Activated T-cell treated with anti-CD3 and anti-CD28 coated beads, Interleukin-2, amount 50 U/mL, for 24 hours (primary cell): ENCODE results near the gene KASH5.

Experiments
- DNase-seq: peaks from one replicate; pipeline ENCODE4 v3.0.0-alpha.2; 2020
- H3K27ac Mint-ChIP-seq: 2 replicates; pipeline ENCODE4 v1.8.0; 2020; ENCODE audit warnings: mild to moderate bottlenecking, mixed read lengths
- H3K27me3 Mint-ChIP-seq: 2 replicates; pipeline ENCODE4 v1.8.0; 2020; ENCODE audit warnings: mixed read lengths
- H3K36me3 Mint-ChIP-seq: 2 replicates; pipeline ENCODE4 v1.8.0; 2020; ENCODE audit warnings: low read depth, mixed read lengths
- H3K4me1 Mint-ChIP-seq: 2 replicates; pipeline ENCODE4 v1.8.0; 2020; ENCODE audit warnings: low read depth, mixed read lengths
- H3K4me3 Mint-ChIP-seq: 2 replicates; pipeline ENCODE4 v1.8.0; 2020; ENCODE audit warnings: mild to moderate bottlenecking, moderate library complexity, mixed read lengths
- H3K9me3 Mint-ChIP-seq: 2 replicates; pipeline ENCODE4 v1.8.0; 2020; ENCODE audit warnings: mixed read lengths

Gene KASH5

GRCh38 chr19:49374665-49375434 lies 13.2 kb upstream of the KASH5 start:
- Mint-ChIP-seq H3K4me1 (no peaks in the 10 kb centered on the region), H3K36me3 (no peaks in the 10 kb centered on the region), H3K27me3 (peaks cover 2% of the 10 kb centered on the region), H3K4me3 (no peak overlapping the region), H3K9me3 (no peaks in the 10 kb centered on the region), H3K27ac (no peak overlapping the region)
- DNase-seq: no peak

- DNase-seq: no peak
- Mint-ChIP-seq H3K4me1 (no peaks in the 10 kb centered on the region), H3K36me3 (no peaks in the 10 kb centered on the region), H3K27me3 (no peaks in the 10 kb centered on the region), H3K9me3 (no peaks in the 10 kb centered on the region), H3K27ac (no peak overlapping the region), H3K4me3 (no peak overlapping the region)
Measured at GRCh38 chr19:49378512-49378911, 9.5 kb upstream of the KASH5 start.

GRCh38 chr19:49380391-49380790 lies 7.7 kb upstream of the KASH5 start:
- Mint-ChIP-seq H3K4me1 (no peaks in the 10 kb centered on the region), H3K4me3 (no peak overlapping the region), H3K27ac (no peak overlapping the region), H3K27me3 (no peaks in the 10 kb centered on the region), H3K36me3 (no peaks in the 10 kb centered on the region), H3K9me3 (no peaks in the 10 kb centered on the region)
- DNase-seq: no peak

GRCh38 chr19:49382639-49383038 lies 5.4 kb upstream of the KASH5 start:
- no peak overlapping the region for H3K4me3 Mint-ChIP-seq
- no peak overlapping the region for H3K27ac Mint-ChIP-seq
- no peaks in the 10 kb centered on the region for H3K27me3 Mint-ChIP-seq
- no peak for DNase-seq
- H3K9me3 Mint-ChIP-seq: no peaks in the 10 kb centered on the region
- H3K36me3 Mint-ChIP-seq: no peaks in the 10 kb centered on the region
- H3K4me1 Mint-ChIP-seq: peaks cover 3% of the 10 kb centered on the region

- no peaks in the 10 kb centered on the region for H3K36me3 Mint-ChIP-seq
- no peak overlapping the region for H3K27ac Mint-ChIP-seq
- no peaks in the 10 kb centered on the region for H3K27me3 Mint-ChIP-seq
- H3K9me3 Mint-ChIP-seq: no peaks in the 10 kb centered on the region
- peaks cover 8% of the 10 kb centered on the region for H3K4me1 Mint-ChIP-seq
- DNase-seq: no peak
- no peak overlapping the region for H3K4me3 Mint-ChIP-seq
Measured at GRCh38 chr19:49383599-49383998, 4.5 kb upstream of the KASH5 start.

GRCh38 chr19:49389406-49389805 lies 1.4 kb downstream of the KASH5 start:
- H3K27ac Mint-ChIP-seq: no peak overlapping the region
- H3K4me1 Mint-ChIP-seq: peaks cover 16% of the 10 kb centered on the region

GRCh38 chr19:49390131-49390928 lies 2.3 kb downstream of the KASH5 start:
- no peak for DNase-seq
- H3K4me3 Mint-ChIP-seq: no peak overlapping the region
- H3K27me3 Mint-ChIP-seq: no peaks in the 10 kb centered on the region
- no peak overlapping the region for H3K27ac Mint-ChIP-seq
- H3K4me1 Mint-ChIP-seq: peaks cover 16% of the 10 kb centered on the region
- H3K36me3 Mint-ChIP-seq: no peaks in the 10 kb centered on the region
- no peaks in the 10 kb centered on the region for H3K9me3 Mint-ChIP-seq

More at GRCh38 chr19:49389406-49389805, 1.4 kb downstream of the KASH5 start:
- H3K27me3 Mint-ChIP-seq: no peaks in the 10 kb centered on the region
- H3K9me3 Mint-ChIP-seq: no peaks in the 10 kb centered on the region
- H3K36me3 Mint-ChIP-seq: no peaks in the 10 kb centered on the region
- no peak for DNase-seq
- no peak overlapping the region for H3K4me3 Mint-ChIP-seq

- H3K4me1 Mint-ChIP-seq: peaks cover 16% of the 10 kb centered on the region
Measured at GRCh38 chr19:49390929-49391359, 2.9 kb downstream of the KASH5 start.

GRCh38 chr19:49391581-49392399 lies 3.7 kb downstream of the KASH5 start:
- Mint-ChIP-seq H3K36me3 (no peaks in the 10 kb centered on the region), H3K4me3 (no peak overlapping the region), H3K27ac (no peak overlapping the region), H3K4me1 (peaks cover 16% of the 10 kb centered on the region), H3K9me3 (no peaks in the 10 kb centered on the region), H3K27me3 (no peaks in the 10 kb centered on the region)
- DNase-seq: peak; percentile 82

More at GRCh38 chr19:49390929-49391359, 2.9 kb downstream of the KASH5 start:
- H3K4me3 Mint-ChIP-seq: no peak overlapping the region
- no peak for DNase-seq
- no peak overlapping the region for H3K27ac Mint-ChIP-seq
- no peaks in the 10 kb centered on the region for H3K36me3 Mint-ChIP-seq
- H3K9me3 Mint-ChIP-seq: no peaks in the 10 kb centered on the region
- H3K27me3 Mint-ChIP-seq: no peaks in the 10 kb centered on the region

- Mint-ChIP-seq H3K9me3 (no peaks in the 10 kb centered on the region), H3K27ac (no peak overlapping the region), H3K4me1 (peaks cover 19% of the 10 kb centered on the region), H3K36me3 (no peaks in the 10 kb centered on the region), H3K4me3 (no peak overlapping the region), H3K27me3 (no peaks in the 10 kb centered on the region)
- DNase-seq: no peak
Measured at GRCh38 chr19:49393881-49394280, 5.8 kb downstream of the KASH5 start.

- peaks cover 20% of the 10 kb centered on the region for H3K4me1 Mint-ChIP-seq
- H3K27ac Mint-ChIP-seq: no peak overlapping the region
- no peaks in the 10 kb centered on the region for H3K36me3 Mint-ChIP-seq
- H3K27me3 Mint-ChIP-seq: no peaks in the 10 kb centered on the region
- H3K9me3 Mint-ChIP-seq: no peaks in the 10 kb centered on the region
- H3K4me3 Mint-ChIP-seq: no peak overlapping the region
- DNase-seq: no peak
Measured at GRCh38 chr19:49395581-49396407, 7.7 kb downstream of the KASH5 start.

- Mint-ChIP-seq H3K36me3 (no peaks in the 10 kb centered on the region), H3K27ac (no peak overlapping the region), H3K9me3 (no peaks in the 10 kb centered on the region), H3K4me1 (peaks cover 15% of the 10 kb centered on the region), H3K4me3 (no peak overlapping the region), H3K27me3 (no peaks in the 10 kb centered on the region)
- no peak for DNase-seq
Measured at GRCh38 chr19:49396738-49397505, 8.9 kb downstream of the KASH5 start.

GRCh38 chr19:49398001-49398615 lies 10.1 kb downstream of the KASH5 start:
- peaks cover 13% of the 10 kb centered on the region for H3K4me1 Mint-ChIP-seq
- no peak overlapping the region for H3K27ac Mint-ChIP-seq
- no peaks in the 10 kb centered on the region for H3K36me3 Mint-ChIP-seq
- no peaks in the 10 kb centered on the region for H3K9me3 Mint-ChIP-seq
- H3K27me3 Mint-ChIP-seq: no peaks in the 10 kb centered on the region
- DNase-seq: no peak
- H3K4me3 Mint-ChIP-seq: no peak overlapping the region
